ENCODE results near the gene WWOX. TPM values are rescaled to one million over a fixed set of nuclear protein-coding genes. Genes with fewer than 3 reads are reported as not detected.

Gene WWOX
- total RNA-seq, 3 donors from 2014 or later (not counting 1 experiment from before 2014, with no cell fraction given): 21.0 to 29.8 (median 27.0) TPM

DNA sequence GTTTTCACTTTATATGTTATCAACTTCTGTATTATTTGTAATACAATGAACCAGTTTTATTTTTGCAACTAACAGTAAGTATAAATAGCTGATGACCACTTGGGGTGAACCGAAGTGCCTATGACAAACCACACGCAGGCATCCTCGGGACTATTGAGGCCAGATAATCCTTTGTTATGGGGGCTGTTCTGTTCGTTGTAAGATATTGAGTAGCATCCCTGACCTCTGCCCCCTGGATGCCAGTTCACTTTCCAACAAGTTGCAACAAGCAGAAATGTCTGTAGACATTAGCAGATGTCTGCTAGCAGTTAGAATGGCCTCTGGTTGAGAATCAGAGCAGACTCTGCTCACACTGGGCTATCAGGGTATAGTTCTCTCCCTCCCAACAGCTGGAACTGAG, 277.0 kb downstream of the WWOX start:
- H3K27me3 ChIP-seq (ENCODE audit: control insufficient read depth, insufficient read depth, low read length): no peaks in the 10 kb centered on the region
- peaks cover 0 to under 1% of the 10 kb centered on the region in 2 donors for H3K9me3 Mint-ChIP-seq
- no peak overlapping the region for H3K4me3 ChIP-seq (ENCODE audit: low read length)
- no peaks in the 10 kb centered on the region for H3K4me1 ChIP-seq (ENCODE audit: control insufficient read depth, insufficient read depth, low read length)
- DNase-seq: no peak
- no peaks in the 10 kb centered on the region for H3K4me1 Mint-ChIP-seq
- intact Hi-C loops (cut with micrococcal nuclease): no loop called here
- ATAC-seq: no peak
- TF ChIP-seq, protein P1, sequence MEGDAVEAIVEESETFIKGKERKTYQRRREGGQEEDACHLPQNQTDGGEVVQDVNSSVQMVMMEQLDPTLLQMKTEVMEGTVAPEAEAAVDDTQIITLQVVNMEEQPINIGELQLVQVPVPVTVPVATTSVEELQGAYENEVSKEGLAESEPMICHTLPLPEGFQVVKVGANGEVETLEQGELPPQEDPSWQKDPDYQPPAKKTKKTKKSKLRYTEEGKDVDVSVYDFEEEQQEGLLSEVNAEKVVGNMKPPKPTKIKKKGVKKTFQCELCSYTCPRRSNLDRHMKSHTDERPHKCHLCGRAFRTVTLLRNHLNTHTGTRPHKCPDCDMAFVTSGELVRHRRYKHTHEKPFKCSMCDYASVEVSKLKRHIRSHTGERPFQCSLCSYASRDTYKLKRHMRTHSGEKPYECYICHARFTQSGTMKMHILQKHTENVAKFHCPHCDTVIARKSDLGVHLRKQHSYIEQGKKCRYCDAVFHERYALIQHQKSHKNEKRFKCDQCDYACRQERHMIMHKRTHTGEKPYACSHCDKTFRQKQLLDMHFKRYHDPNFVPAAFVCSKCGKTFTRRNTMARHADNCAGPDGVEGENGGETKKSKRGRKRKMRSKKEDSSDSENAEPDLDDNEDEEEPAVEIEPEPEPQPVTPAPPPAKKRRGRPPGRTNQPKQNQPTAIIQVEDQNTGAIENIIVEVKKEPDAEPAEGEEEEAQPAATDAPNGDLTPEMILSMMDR (IDR thresholded peaks at IDR 0.05): no peak
- H3K9me3 ChIP-seq (ENCODE audit: control insufficient read depth, insufficient read depth, low read length): no peaks in the 10 kb centered on the region
- H3K36me3 ChIP-seq (ENCODE audit: control insufficient read depth, insufficient read depth, low read length): no peaks in the 10 kb centered on the region
- H3K27me3 Mint-ChIP-seq (ENCODE audit: low read depth in 2 of 2): no peaks in the 10 kb centered on the region
- WGBS (ENCODE audit: insufficient coverage): 92% methylated on average over 4 of the region's 4 CpGs
- no peak overlapping the region for H3K4me3 Mint-ChIP-seq
- no peaks in the 10 kb centered on the region for H3K36me3 Mint-ChIP-seq
- no peak overlapping the region for H3K27ac Mint-ChIP-seq
- no peak overlapping the region for H3K27ac ChIP-seq (ENCODE audit: low read length)

DNA sequence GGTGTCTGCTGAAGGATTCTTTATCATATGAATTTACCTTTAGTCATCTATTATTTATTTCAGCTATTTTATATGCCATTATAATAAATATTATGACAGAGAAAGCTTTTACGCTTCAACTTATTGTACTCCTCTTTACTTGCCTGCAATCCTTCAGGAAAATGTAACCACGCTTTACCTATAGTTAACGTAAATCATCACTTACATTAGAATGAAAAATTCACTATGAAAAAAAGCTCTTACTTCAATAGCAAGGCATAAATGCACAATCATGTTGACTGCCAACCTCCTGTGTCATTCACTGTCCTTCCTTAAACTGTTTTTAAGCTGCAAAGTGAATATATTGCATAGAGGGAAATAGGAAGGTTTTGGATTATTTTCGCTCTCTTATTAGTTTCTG, 277.9 kb downstream of the WWOX start:
- Mint-ChIP-seq H3K4me1 (no peaks in the 10 kb centered on the region), H3K27ac (no peak overlapping the region), H3K36me3 (no peaks in the 10 kb centered on the region), H3K27me3 (ENCODE audit: low read depth in 2 of 2) (no peaks in the 10 kb centered on the region), H3K4me3 (no peak overlapping the region), H3K9me3 (no peaks in the 10 kb centered on the region)
- Histone ChIP-seq H3K36me3 (ENCODE audit: control insufficient read depth, insufficient read depth, low read length) (no peaks in the 10 kb centered on the region), H3K27me3 (ENCODE audit: control insufficient read depth, insufficient read depth, low read length) (no peaks in the 10 kb centered on the region), H3K4me1 (ENCODE audit: control insufficient read depth, insufficient read depth, low read length) (no peaks in the 10 kb centered on the region), H3K9me3 (ENCODE audit: control insufficient read depth, insufficient read depth, low read length) (no peaks in the 10 kb centered on the region), H3K27ac (ENCODE audit: low read length) (no peak overlapping the region), H3K4me3 (ENCODE audit: low read length) (no peak overlapping the region)
- intact Hi-C loops (cut with micrococcal nuclease): no loop called here
- 95% methylated on average over 4 of the region's 4 CpGs for WGBS (ENCODE audit: insufficient coverage)
- TF ChIP-seq, protein P1 (IDR thresholded peaks at IDR 0.05): no peak
- DNase-seq (no peak), ATAC-seq (no peak)

DNA sequence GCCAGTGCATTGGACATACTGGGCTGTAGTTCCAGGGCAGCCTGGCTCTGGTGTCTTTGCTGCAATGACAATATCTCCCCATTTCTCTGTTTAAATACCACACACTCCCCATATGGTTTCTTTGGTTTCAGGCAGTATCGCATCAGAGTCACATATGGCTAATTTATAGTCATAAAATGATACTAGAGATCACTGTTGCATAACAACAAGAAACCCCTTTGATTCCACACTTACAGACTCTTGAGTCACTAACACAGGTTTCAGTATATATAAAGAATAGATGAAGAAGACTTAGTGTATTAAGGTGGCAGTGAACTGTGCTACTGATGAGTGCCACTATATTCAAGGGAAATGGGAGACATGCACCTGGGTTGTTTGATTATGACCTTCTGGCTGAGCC, 281.6 kb downstream of the WWOX start:
- H3K36me3 ChIP-seq (ENCODE audit: control insufficient read depth, insufficient read depth, low read length): no peaks in the 10 kb centered on the region
- WGBS (ENCODE audit: insufficient coverage): no CpG with 5 or more reads among the region's 1 CpG
- ATAC-seq: no peak

DNA sequence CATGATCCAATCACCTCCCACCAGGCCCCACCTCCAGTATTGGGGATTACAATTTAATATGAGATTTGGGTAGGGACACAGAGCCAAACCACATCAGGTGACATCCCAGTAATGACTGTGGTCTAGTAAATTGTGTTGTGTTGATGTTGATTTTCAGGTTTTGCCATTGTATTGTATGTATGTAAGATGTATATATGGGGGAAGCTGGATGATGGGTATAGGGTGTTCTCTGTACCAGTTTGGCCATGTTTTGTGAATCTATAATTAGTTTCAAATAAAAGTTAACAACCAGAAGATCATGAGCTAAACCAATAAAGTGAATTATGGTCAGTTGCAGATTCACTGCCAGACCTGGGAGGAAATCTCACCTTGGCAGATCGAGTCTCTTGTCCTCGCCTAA, 283.7 kb downstream of the WWOX start:
- 90% methylated on average over 2 of the region's 2 CpGs for WGBS (ENCODE audit: insufficient coverage)
- Histone ChIP-seq H3K9me3 (ENCODE audit: control insufficient read depth, insufficient read depth, low read length) (no peaks in the 10 kb centered on the region), H3K27me3 (ENCODE audit: control insufficient read depth, insufficient read depth, low read length) (no peaks in the 10 kb centered on the region), H3K27ac (ENCODE audit: low read length) (no peak overlapping the region), H3K4me3 (ENCODE audit: low read length) (no peak overlapping the region), H3K36me3 (ENCODE audit: control insufficient read depth, insufficient read depth, low read length) (no peaks in the 10 kb centered on the region), H3K4me1 (ENCODE audit: control insufficient read depth, insufficient read depth, low read length) (no peaks in the 10 kb centered on the region)
- DNase-seq (no peak), ATAC-seq (no peak)
- intact Hi-C loops (cut with micrococcal nuclease): no loop called here
- H3K27me3 Mint-ChIP-seq (ENCODE audit: low read depth in 2 of 2): no peaks in the 10 kb centered on the region
- no peak overlapping the region for H3K4me3 Mint-ChIP-seq
- no peaks in the 10 kb centered on the region for H3K9me3 Mint-ChIP-seq
- H3K36me3 Mint-ChIP-seq: no peaks in the 10 kb centered on the region
- no peaks in the 10 kb centered on the region for H3K4me1 Mint-ChIP-seq
- TF ChIP-seq, protein P1 (IDR thresholded peaks at IDR 0.05): no peak
- no peak overlapping the region for H3K27ac Mint-ChIP-seq

More for the DNA sequence above, 281.6 kb downstream of the WWOX start:
- TF ChIP-seq, protein P1 (IDR thresholded peaks at IDR 0.05): no peak
- no peak for DNase-seq
- intact Hi-C loops (cut with micrococcal nuclease): no loop called here
- Mint-ChIP-seq H3K9me3 (no peaks in the 10 kb centered on the region), H3K27ac (no peak overlapping the region), H3K4me3 (no peak overlapping the region), H3K36me3 (no peaks in the 10 kb centered on the region), H3K4me1 (no peaks in the 10 kb centered on the region), H3K27me3 (ENCODE audit: low read depth in 2 of 2) (no peaks in the 10 kb centered on the region)
- Histone ChIP-seq H3K4me1 (ENCODE audit: control insufficient read depth, insufficient read depth, low read length) (no peaks in the 10 kb centered on the region), H3K27me3 (ENCODE audit: control insufficient read depth, insufficient read depth, low read length) (no peaks in the 10 kb centered on the region), H3K9me3 (ENCODE audit: control insufficient read depth, insufficient read depth, low read length) (no peaks in the 10 kb centered on the region), H3K4me3 (ENCODE audit: low read length) (no peak overlapping the region), H3K27ac (ENCODE audit: low read length) (no peak overlapping the region)

Measured in natural killer cell (primary cell).